Endothelial cell of umbilical vein (primary cell): ENCODE data around the gene DCLK1. TPM values are rescaled to one million over a fixed set of nuclear protein-coding genes. Genes with fewer than 3 reads are reported as not detected.

ENCODE experiments used
- BruUV-seq: library from RNA; stranded (reverse); fragments of 400-500 nt; replicated peaks from 2 replicates; lab custom pipeline; 2021; lab: Mats Ljungman, UMichigan
- CTCF ChIA-PET: fragments of 300-600, 350-600 bp; sonication (Branson Sonifier 250); formaldehyde crosslinking; loops from one replicate; lab custom pipeline; 2021; ENCODE audit warnings: antibody characterized with exemption, inconsistent platforms; lab: Charles Lee
- POLR2A ChIA-PET: fragments of 300-600, 350-600 bp; sonication (Branson Sonifier 250); formaldehyde crosslinking; loops from one replicate; lab custom pipeline; 2021; ENCODE audit warnings: antibody characterized with exemption, inconsistent platforms; lab: Charles Lee
- DNase-seq: peaks from one replicate; pipeline ENCODE4 v3.0.0-alpha.2; 2011; ENCODE audit warnings: low read depth, low spot score
- FAIRE-seq: peaks from 2 replicates; lab custom pipeline; 2011; peaks lifted over from hg19 to GRCh38; lab: Jason Lieb, UNC
- H2AFZ ChIP-seq: 2 replicates; pipeline ENCODE4 v1.6.0; 2012; ENCODE audit warnings: low read depth, low read length, control low read depth, inconsistent platforms
- H3K27ac ChIP-seq: 2 replicates; pipeline ENCODE4 v1.5.1; 2011; ENCODE audit warnings: low read depth, mild to moderate bottlenecking, control low read depth, low read length, moderate library complexity; ENCODE audit not compliant: insufficient read depth
- H3K27me3 ChIP-seq, 2 experiments: 2 replicates each; pipeline versions ENCODE4 v1.6.0 to v1.6.1; 2011; ENCODE audit warnings: low read length in 2 of 2, mixed read lengths in 1 of 2; ENCODE audit not compliant: control insufficient read depth in 2 of 2, insufficient read depth in 2 of 2
- H3K36me3 ChIP-seq, 2 experiments: 2 replicates in 1 of 2; 3 replicates in 1 of 2; pipeline ENCODE4 v1.5.1; 2011; ENCODE audit warnings: low read length in 2 of 2, mild to moderate bottlenecking in 1 of 2, moderate library complexity in 1 of 2; ENCODE audit not compliant: control insufficient read depth in 2 of 2, insufficient read depth in 2 of 2; ENCODE audit errors: extremely low read depth in 1 of 2
- H3K4me1 ChIP-seq: 3 replicates; pipeline ENCODE4 v1.5.1; 2011; ENCODE audit warnings: mild to moderate bottlenecking, low read length; ENCODE audit not compliant: control insufficient read depth, insufficient read depth; ENCODE audit errors: extremely low read depth
- H3K4me2 ChIP-seq: 2 replicates; pipeline ENCODE4 v1.6.1; 2011; ENCODE audit warnings: low read length, control low read depth, mixed read lengths; ENCODE audit not compliant: insufficient read depth
- H3K4me3 ChIP-seq, 3 experiments: fragments of 200-600 bp in 1 of 3; sonication (generic), shearing (Covaris generic) in 1 of 3; replicated peaks in 1 of 3; 2 replicates each; pipeline ENCODE4 v1.5.1; 2011 to 2016; ENCODE audit warnings: control low read depth in 3 of 3, low read length in 3 of 3, mild to moderate bottlenecking in 2 of 3, inconsistent platforms in 1 of 3, low read depth in 1 of 3, moderate library complexity in 1 of 3; ENCODE audit not compliant: insufficient read depth in 1 of 3
- H3K79me2 ChIP-seq: 2 replicates; pipeline ENCODE4 v1.6.0; 2012; ENCODE audit warnings: low read length, inconsistent platforms; ENCODE audit not compliant: control insufficient read depth, insufficient read depth
- H3K9ac ChIP-seq: replicated peaks from 2 replicates; pipeline ENCODE3; 2011; ENCODE audit warnings: low read length, control low read depth; ENCODE audit not compliant: insufficient read depth; ENCODE audit errors: extremely low read depth
- H3K9me1 ChIP-seq: replicated peaks from 3 replicates; pipeline ENCODE4 v1.6.0; 2011; ENCODE audit warnings: mild to moderate bottlenecking, low read length; ENCODE audit not compliant: control insufficient read depth, insufficient read depth; ENCODE audit errors: extremely low read depth
- H3K9me3 ChIP-seq: replicated peaks from 2 replicates; pipeline ENCODE4 v1.5.1; 2012; ENCODE audit warnings: low read length, inconsistent platforms; ENCODE audit not compliant: control insufficient read depth, insufficient read depth
- H4K20me1 ChIP-seq: replicated peaks from 2 replicates; pipeline ENCODE3; 2011; ENCODE audit warnings: mild to moderate bottlenecking, low read length; ENCODE audit not compliant: control insufficient read depth, insufficient read depth; ENCODE audit errors: extremely low read depth
- EZH2 ChIP-seq: IDR thresholded peaks from 2 replicates; pipeline ENCODE4 v1.6.1; 2012; ENCODE audit warnings: borderline replicate concordance, low read depth, mild to moderate bottlenecking, moderate library complexity, low read length, inconsistent platforms; ENCODE audit not compliant: severe bottlenecking
- FOS ChIP-seq: IDR thresholded peaks from 2 replicates; pipeline ENCODE4 v1.6.1; 2011; ENCODE audit warnings: mild to moderate bottlenecking, low read length, moderate library complexity, borderline replicate concordance; ENCODE audit not compliant: insufficient read depth
- GATA2 ChIP-seq: IDR thresholded peaks from 2 replicates; pipeline ENCODE4 v1.7.0; 2011; ENCODE audit warnings: low read depth, mild to moderate bottlenecking, moderate library complexity, mixed read lengths, low read length; ENCODE audit not compliant: insufficient read length, insufficient read depth
- MYC ChIP-seq: IDR thresholded peaks from one replicate; pipeline ENCODE4 v1.6.1; 2011; ENCODE audit warnings: mild to moderate bottlenecking, low read depth, low read length
- POLR2A ChIP-seq: IDR thresholded peaks from 2 replicates; pipeline ENCODE4 v1.6.1; 2012; ENCODE audit warnings: low read depth, mild to moderate bottlenecking, control low read depth, low read length
- POLR2AphosphoS5 ChIP-seq: IDR thresholded peaks from 2 replicates; pipeline ENCODE4 v1.6.1; 2012; ENCODE audit warnings: low read depth, mild to moderate bottlenecking, control low read depth, low read length, moderate library complexity; ENCODE audit not compliant: insufficient read depth
- dilution Hi-C: fragments of 300-500 bp; cut with MboI; formaldehyde crosslinking; loops from one replicate; pipeline ENCODE4 v1.15.0; 2019; ENCODE audit warnings: low sequenced_read_pairs; ENCODE audit not compliant: extremely low pct_ligation_motif_present
- intact Hi-C: fragments of 100-400 bp; cut with micrococcal nuclease; formaldehyde crosslinking; loops from one replicate; pipeline ENCODE4 v1.10.0; 2022
- polyA plus RNA-seq, 4 experiments: library from polyadenylated mRNA; depleted of rRNA in 3 of 4; stranded (reverse) in 3 of 4; unstranded in 1 of 4; fragments of >200 nt; gene quantifications; 2 replicates each; pipeline versions ENCODE4 v1.2.1 to v1.2.3, GENCODE V29; 2011 to 2012; ENCODE audit warnings: missing spikeins in 1 of 4
- total RNA-seq: library from RNA; stranded (reverse); gene quantifications from 2 replicates; pipeline ENCODE4 v1.2.3, GENCODE V29; 2021
- TF ChIP-seq, protein P1 (sequence below), 2 donors: IDR thresholded peaks; 1 replicate in 1 of 2; 2 replicates in 1 of 2; pipeline ENCODE4 v1.5.1; 2011; ENCODE audit warnings: low read length in 2 of 2, mild to moderate bottlenecking in 2 of 2, moderate library complexity in 2 of 2, control low read depth in 1 of 2, inconsistent platforms in 1 of 2, low read depth in 1 of 2; ENCODE audit not compliant: insufficient read depth in 1 of 2; ENCODE audit errors: extremely low read depth in 1 of 2
- TF ChIP-seq, protein P2 (sequence below): IDR thresholded peaks from 2 replicates; pipeline ENCODE4 v1.6.1; 2011; ENCODE audit not compliant: insufficient read depth, insufficient read length

Gene DCLK1
- total and polyA plus RNA-seq, 2 donors (not counting 3 experiments of a cell fraction or from before 2014, with no cell fraction given): 0.28 to 3.9 TPM

DNA sequence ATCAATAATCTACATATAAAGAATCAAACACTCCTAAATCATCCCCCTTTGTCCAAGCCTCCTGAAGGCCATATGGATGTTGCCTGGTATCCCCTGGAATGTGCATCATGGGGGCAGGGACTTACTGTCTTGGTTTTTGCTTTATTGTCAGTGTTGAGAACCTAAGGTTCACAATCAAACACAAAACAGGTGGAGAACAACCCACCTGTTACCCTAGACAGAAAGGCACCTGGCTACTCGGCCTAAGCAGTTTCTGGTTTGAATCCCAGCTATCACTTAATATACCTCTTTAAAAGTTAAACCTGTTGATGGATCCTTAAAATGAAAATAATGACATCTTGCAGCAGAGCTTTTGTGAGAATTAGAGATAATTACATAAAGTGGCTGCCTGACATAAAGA is 68.9 kb downstream of the DCLK1 start:
- BruUV-seq: no TSS peak

DNA sequence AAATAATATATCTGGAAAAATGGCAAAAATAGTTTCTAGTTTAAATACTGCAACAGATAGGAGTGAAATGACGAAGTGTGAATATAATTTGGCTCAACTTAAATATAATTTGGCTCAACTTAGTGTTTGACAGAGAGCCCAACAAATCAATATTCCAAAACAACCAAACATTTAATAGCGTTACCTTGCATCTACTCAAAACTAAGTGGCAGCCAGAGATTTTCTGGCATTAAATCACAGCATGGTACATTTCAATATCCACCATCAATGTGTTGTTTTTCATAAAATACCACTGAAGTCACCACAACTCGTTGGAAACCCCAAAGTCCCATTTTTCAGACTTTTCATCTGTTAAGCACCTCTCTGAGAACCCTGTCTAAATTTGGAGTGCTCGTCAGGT is 69.6 kb downstream of the DCLK1 start:
- no peak for TF ChIP-seq POLR2A
- TF ChIP-seq GATA2: no peak
- no peak for TF ChIP-seq POLR2AphosphoS5
- TF ChIP-seq EZH2: no peak
- no peak for TF ChIP-seq FOS
- TF ChIP-seq, protein P1, sequence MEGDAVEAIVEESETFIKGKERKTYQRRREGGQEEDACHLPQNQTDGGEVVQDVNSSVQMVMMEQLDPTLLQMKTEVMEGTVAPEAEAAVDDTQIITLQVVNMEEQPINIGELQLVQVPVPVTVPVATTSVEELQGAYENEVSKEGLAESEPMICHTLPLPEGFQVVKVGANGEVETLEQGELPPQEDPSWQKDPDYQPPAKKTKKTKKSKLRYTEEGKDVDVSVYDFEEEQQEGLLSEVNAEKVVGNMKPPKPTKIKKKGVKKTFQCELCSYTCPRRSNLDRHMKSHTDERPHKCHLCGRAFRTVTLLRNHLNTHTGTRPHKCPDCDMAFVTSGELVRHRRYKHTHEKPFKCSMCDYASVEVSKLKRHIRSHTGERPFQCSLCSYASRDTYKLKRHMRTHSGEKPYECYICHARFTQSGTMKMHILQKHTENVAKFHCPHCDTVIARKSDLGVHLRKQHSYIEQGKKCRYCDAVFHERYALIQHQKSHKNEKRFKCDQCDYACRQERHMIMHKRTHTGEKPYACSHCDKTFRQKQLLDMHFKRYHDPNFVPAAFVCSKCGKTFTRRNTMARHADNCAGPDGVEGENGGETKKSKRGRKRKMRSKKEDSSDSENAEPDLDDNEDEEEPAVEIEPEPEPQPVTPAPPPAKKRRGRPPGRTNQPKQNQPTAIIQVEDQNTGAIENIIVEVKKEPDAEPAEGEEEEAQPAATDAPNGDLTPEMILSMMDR (IDR thresholded peaks at IDR 0.05; ENCODE audit: extremely low read depth in 1 of 2, insufficient read depth in 1 of 2, low read depth in 1 of 2, low read length in 2 of 2): no peak
- TF ChIP-seq, protein P2, sequence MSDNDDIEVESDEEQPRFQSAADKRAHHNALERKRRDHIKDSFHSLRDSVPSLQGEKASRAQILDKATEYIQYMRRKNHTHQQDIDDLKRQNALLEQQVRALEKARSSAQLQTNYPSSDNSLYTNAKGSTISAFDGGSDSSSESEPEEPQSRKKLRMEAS: no peak
- TF ChIP-seq MYC: no peak
- FAIRE-seq (no peak), DNase-seq (no peak)
- H3K4me2 ChIP-seq: no peak overlapping the region
- no peaks in the 10 kb centered on the region for H3K9me1 ChIP-seq
- no peak overlapping the region for H2AFZ ChIP-seq
- no peaks in the 10 kb centered on the region for H3K27me3 ChIP-seq
- POLR2A ChIA-PET: no interaction called here
- no peaks in the 10 kb centered on the region for H3K9me3 ChIP-seq
- no peaks in the 10 kb centered on the region for H3K36me3 ChIP-seq
- no peaks in the 10 kb centered on the region for H4K20me1 ChIP-seq
- H3K79me2 ChIP-seq: no peaks in the 10 kb centered on the region
- no peak overlapping the region for H3K9ac ChIP-seq
- dilution Hi-C loops: no loop called here
- no peak overlapping the region for H3K4me3 ChIP-seq
- CTCF ChIA-PET: no interaction called here
- H3K4me1 ChIP-seq: no peaks in the 10 kb centered on the region
- no TSS peak for BruUV-seq
- intact Hi-C loops: no loop called here
- no peak overlapping the region for H3K27ac ChIP-seq

More for the DNA sequence above, 68.9 kb downstream of the DCLK1 start:
- H4K20me1 ChIP-seq: no peaks in the 10 kb centered on the region
- DNase-seq: no peak
- no peak overlapping the region for H3K9ac ChIP-seq
- FAIRE-seq: no peak
- H3K9me3 ChIP-seq: no peaks in the 10 kb centered on the region
- H3K36me3 ChIP-seq: no peaks in the 10 kb centered on the region
- dilution Hi-C loops (no loop called here), intact Hi-C loops (no loop called here)
- no peak for TF ChIP-seq POLR2AphosphoS5
- no peak for TF ChIP-seq MYC
- TF ChIP-seq, protein P1 (IDR thresholded peaks at IDR 0.05; ENCODE audit: extremely low read depth in 1 of 2, insufficient read depth in 1 of 2, low read depth in 1 of 2, low read length in 2 of 2): no peak
- no peak for TF ChIP-seq EZH2
- no peak for TF ChIP-seq POLR2A
- H3K4me3 ChIP-seq: no peak overlapping the region
- no peak overlapping the region for H3K27ac ChIP-seq
- H3K27me3 ChIP-seq: no peaks in the 10 kb centered on the region
- ChIA-PET CTCF (no interaction called here), POLR2A (no interaction called here)
- H3K4me2 ChIP-seq: no peak overlapping the region
- H2AFZ ChIP-seq: no peak overlapping the region
- no peaks in the 10 kb centered on the region for H3K9me1 ChIP-seq
- H3K79me2 ChIP-seq: no peaks in the 10 kb centered on the region
- no peaks in the 10 kb centered on the region for H3K4me1 ChIP-seq
